HCT116 (cell line): Measurements from ENCODE around the gene GMPR2. TPM values are rescaled to one million over a fixed set of nuclear protein-coding genes. Genes with fewer than 3 reads are reported as not detected.

Experiments
- ATAC-seq: fragments of 200-7000 bp; cut with Tn5 transposase; 2 replicates; pipeline ENCODE4 v1.9.1; 2020; ENCODE audit warnings: mild to moderate bottlenecking, moderate library complexity
- BruUV-seq: library from RNA; stranded (reverse); fragments of 400-500 nt; replicated peaks from 2 replicates; lab custom pipeline; 2021; lab: Mats Ljungman, UMichigan
- CTCF ChIA-PET: fragments of 300-600 bp; sonication (Branson Sonifier 250); formaldehyde crosslinking; loops from one replicate; lab custom pipeline; 2021; ENCODE audit warnings: antibody characterized with exemption; lab: Charles Lee
- POLR2A ChIA-PET: fragments of 300-600, 350-600 bp; sonication (Branson Sonifier 250); formaldehyde crosslinking; loops from one replicate; lab custom pipeline; 2021; ENCODE audit warnings: antibody characterized with exemption; lab: Charles Lee
- RAD21 ChIA-PET, 2 experiments: fragments of 300-600 bp; sonication (Branson Sonifier 250); formaldehyde crosslinking; loops; one replicate each; lab custom pipeline; 2023; ENCODE audit warnings: low total read pairs in 2 of 2; ENCODE audit not compliant: uncharacterized antibody in 2 of 2, unreplicated experiment in 2 of 2, low non-redundant PET in 1 of 2; lab: Charles Lee
- DNase-seq: peaks from one replicate; pipeline ENCODE4 v3.0.0-alpha.2; 2010; ENCODE audit warnings: low read depth, low spot score
- H2AFZ ChIP-seq: fragments of 200-600 bp; shearing (Covaris generic), sonication (generic); 2 replicates; pipeline ENCODE4 v1.6.1; 2017; ENCODE audit warnings: low read depth, mixed run types, mixed read lengths, antibody characterized with exemption, low read length; ENCODE audit not compliant: poor library complexity, severe bottlenecking
- H3K27ac ChIP-seq: 2 replicates; pipeline ENCODE4 v1.5.1; 2012; ENCODE audit warnings: low read depth, low read length
- H3K27me3 ChIP-seq: fragments of 200-600 bp; sonication (generic); 2 replicates; pipeline ENCODE4 v1.6.1; 2016; ENCODE audit warnings: mixed run types, low read length, mixed read lengths; ENCODE audit not compliant: insufficient read depth
- H3K36me3 ChIP-seq, 2 experiments: fragments of 200-500 bp in 1 of 2; fragments of 200-600 bp in 1 of 2; sonication (Bioruptor generic) in 1 of 2; sonication (generic) in 1 of 2; 2 replicates each; pipeline versions ENCODE4 v1.5.1 to v1.6.1; 2014 to 2016; ENCODE audit warnings: low read length in 2 of 2, inconsistent platforms in 1 of 2, mixed read lengths in 1 of 2, mixed run types in 1 of 2; ENCODE audit not compliant: insufficient read depth in 2 of 2, control insufficient read depth in 1 of 2
- H3K4me1 ChIP-seq, 2 experiments: fragments of 200-600 bp in 1 of 2; sonication (generic) in 1 of 2; 2 replicates each; pipeline versions ENCODE4 v1.5.1 to v1.6.1; 2012 to 2017; ENCODE audit warnings: low read length in 2 of 2, inconsistent platforms in 1 of 2, mild to moderate bottlenecking in 1 of 2, mixed read lengths in 1 of 2, mixed run types in 1 of 2, moderate library complexity in 1 of 2; ENCODE audit not compliant: insufficient read depth in 2 of 2, control insufficient read depth in 1 of 2
- H3K4me2 ChIP-seq: fragments of 200-600 bp; sonication (generic); 2 replicates; pipeline ENCODE4 v1.6.1; 2017; ENCODE audit warnings: mixed run types, low read length, mixed read lengths
- H3K4me3 ChIP-seq, 2 experiments: fragments of 200-600 bp in 1 of 2; sonication (generic) in 1 of 2; replicated peaks in 1 of 2; 2 replicates each; pipeline ENCODE4 v1.5.1; 2011 to 2016; ENCODE audit warnings: low read length in 2 of 2, control low read depth in 1 of 2, low read depth in 1 of 2, mild to moderate bottlenecking in 1 of 2, mixed read lengths in 1 of 2, mixed run types in 1 of 2
- H3K79me2 ChIP-seq: fragments of 200-600 bp; sonication (generic); 2 replicates; pipeline ENCODE4 v1.6.1; 2017; ENCODE audit warnings: mild to moderate bottlenecking, mixed run types, low read length, moderate library complexity, mixed read lengths; ENCODE audit not compliant: insufficient read depth
- H3K9ac ChIP-seq: fragments of 200-600 bp; sonication (generic); 2 replicates; pipeline ENCODE4 v1.6.1; 2016; ENCODE audit warnings: low read length, mixed read lengths
- H3K9me2 ChIP-seq: fragments of 200-600 bp; sonication (generic), shearing (Covaris generic); 2 replicates; pipeline ENCODE4 v1.6.1; 2017; ENCODE audit warnings: mixed run types, mild to moderate bottlenecking, moderate library complexity; ENCODE audit not compliant: insufficient read depth
- H3K9me3 ChIP-seq, 2 experiments: fragments of 200-500 bp in 1 of 2; fragments of 200-600 bp in 1 of 2; sonication (Bioruptor generic) in 1 of 2; sonication (generic) in 1 of 2; 2 replicates each; pipeline ENCODE4 v1.6.1; 2014 to 2017; ENCODE audit warnings: low read length in 2 of 2, mixed read lengths in 2 of 2, inconsistent platforms in 1 of 2, low read depth in 1 of 2, mild to moderate bottlenecking in 1 of 2, mixed run types in 1 of 2, moderate library complexity in 1 of 2; ENCODE audit not compliant: control insufficient read depth in 1 of 2, insufficient read depth in 1 of 2
- H4K20me1 ChIP-seq: fragments of 200-600 bp; sonication (generic), shearing (Covaris generic); 2 replicates; pipeline ENCODE4 v1.6.1; 2017; ENCODE audit warnings: mixed run types, mild to moderate bottlenecking, moderate library complexity; ENCODE audit not compliant: insufficient read depth
- CEBPB ChIP-seq: IDR thresholded peaks from 2 replicates; pipeline ENCODE4 v1.6.1; 2012; ENCODE audit warnings: low read depth
- ELF1 ChIP-seq: IDR thresholded peaks from 2 replicates; pipeline ENCODE4 v1.6.1; 2012; ENCODE audit warnings: low read depth, borderline replicate concordance
- JUND ChIP-seq: IDR thresholded peaks from 2 replicates; pipeline ENCODE4 v1.6.1; 2012
- POLR2A ChIP-seq: IDR thresholded peaks from 2 replicates; pipeline ENCODE4 v1.7.0; 2011; ENCODE audit warnings: borderline replicate concordance; ENCODE audit not compliant: insufficient read depth, insufficient read length; ENCODE audit errors: extremely low read depth
- POLR2AphosphoS5 ChIP-seq: IDR thresholded peaks from 2 replicates; pipeline ENCODE4 v1.6.1; 2011; ENCODE audit warnings: mild to moderate bottlenecking, low read depth, low read length, moderate library complexity
- RAD21 ChIP-seq: IDR thresholded peaks from 2 replicates; pipeline ENCODE4 v1.6.1; 2012; ENCODE audit warnings: low read depth, mild to moderate bottlenecking
- SIN3A ChIP-seq: IDR thresholded peaks from 2 replicates; pipeline ENCODE4 v1.6.1; 2012; ENCODE audit warnings: low read depth
- SRF ChIP-seq: IDR thresholded peaks from 2 replicates; pipeline ENCODE4 v1.6.1; 2012; ENCODE audit warnings: low read depth
- TCF7L2 ChIP-seq: IDR thresholded peaks from 2 replicates; pipeline ENCODE4 v1.7.0; 2011; ENCODE audit warnings: borderline replicate concordance, inconsistent platforms; ENCODE audit not compliant: insufficient read depth, insufficient read length; ENCODE audit errors: extremely low read depth
- ZNF274 ChIP-seq: fragments of 200-500 bp; sonication (Bioruptor generic); IDR thresholded peaks from 2 replicates; pipeline ENCODE4 v1.6.1; 2014; ENCODE audit warnings: mild to moderate bottlenecking, low read depth, low read length, inconsistent platforms
- intact Hi-C: fragments of 100-400 bp; cut with micrococcal nuclease; formaldehyde crosslinking; loops from 2 replicates; pipeline ENCODE4 v1.10.0; 2022
- total RNA-seq: library from RNA; stranded (reverse); gene quantifications from one replicate; pipeline ENCODE4 v1.2.1, GENCODE V29; 2021; ENCODE audit not compliant: unreplicated experiment
- TF ChIP-seq, protein P1 (sequence below): IDR thresholded peaks from 2 replicates; pipeline ENCODE4 v1.6.1; 2012; ENCODE audit warnings: low read depth
- TF ChIP-seq, protein P2 (sequence below): IDR thresholded peaks from 2 replicates; pipeline ENCODE4 v1.6.1; 2012

GMPR2 gene
- total RNA-seq, 1 experiment from 2014 or later: 66.9 TPM

DNA sequence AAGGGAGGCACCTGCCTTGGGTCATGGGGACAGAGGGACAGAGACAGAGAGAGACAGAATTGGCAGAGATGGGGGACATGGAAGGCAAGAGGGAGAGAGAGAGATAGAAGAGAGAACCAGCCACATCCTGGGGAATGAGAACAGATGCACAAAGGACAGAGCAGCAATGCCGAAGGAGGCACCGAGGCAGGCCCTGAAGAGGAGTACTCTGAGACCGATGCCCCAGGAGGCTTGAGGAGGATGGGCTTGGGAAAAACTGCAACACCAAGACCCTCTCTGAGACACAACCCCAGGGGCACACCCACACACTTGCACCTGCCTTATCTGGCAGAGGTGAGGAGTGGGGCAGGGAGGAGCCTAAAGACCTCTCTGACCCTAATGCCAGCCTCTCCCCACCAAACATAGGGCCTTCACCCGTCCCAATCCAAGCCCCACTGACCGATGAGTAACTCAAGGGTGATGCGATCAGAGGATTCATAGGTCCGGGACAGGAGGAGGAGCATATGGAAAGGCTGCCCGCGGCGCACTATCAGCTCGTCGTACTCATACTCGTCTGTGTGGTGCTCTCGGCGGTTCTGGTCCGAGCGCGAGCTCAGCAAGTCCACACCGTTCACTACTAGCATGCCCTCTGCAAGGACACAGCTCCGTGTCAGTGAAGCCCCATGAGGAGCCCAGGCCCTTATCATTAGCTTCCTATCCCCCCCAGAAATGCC lies 28.7 kb downstream of the GMPR2 start:
- H3K4me1 ChIP-seq: peaks cover 10 to 14% of the 10 kb centered on the region in 2 experiments
- intact Hi-C loops: no loop called here
- no peaks in the 10 kb centered on the region for H3K9me3 ChIP-seq
- CTCF ChIA-PET: no interaction called here
- H3K27me3 ChIP-seq: no peaks in the 10 kb centered on the region
- no peak overlapping the region for H3K9ac ChIP-seq
- BruUV-seq: no TSS peak
- RAD21 ChIA-PET: no interaction called here
- no peaks in the 10 kb centered on the region for H3K9me2 ChIP-seq
- POLR2A ChIA-PET: interaction anchor here (2.2 kb wide), 1 partner anchor 10 kb away, joined by 8 read pairs; the partner anchor contains the start of gene RABGGTA
- H4K20me1 ChIP-seq: no peaks in the 10 kb centered on the region
- TF ChIP-seq TCF7L2 (no peak), SRF (no peak), POLR2AphosphoS5 (no peak), RAD21 (no peak), SIN3A (no peak), POLR2A (no peak), ZNF274 (no peak), ELF1 (no peak), JUND (no peak), CEBPB (no peak)
- TF ChIP-seq, protein P1, sequence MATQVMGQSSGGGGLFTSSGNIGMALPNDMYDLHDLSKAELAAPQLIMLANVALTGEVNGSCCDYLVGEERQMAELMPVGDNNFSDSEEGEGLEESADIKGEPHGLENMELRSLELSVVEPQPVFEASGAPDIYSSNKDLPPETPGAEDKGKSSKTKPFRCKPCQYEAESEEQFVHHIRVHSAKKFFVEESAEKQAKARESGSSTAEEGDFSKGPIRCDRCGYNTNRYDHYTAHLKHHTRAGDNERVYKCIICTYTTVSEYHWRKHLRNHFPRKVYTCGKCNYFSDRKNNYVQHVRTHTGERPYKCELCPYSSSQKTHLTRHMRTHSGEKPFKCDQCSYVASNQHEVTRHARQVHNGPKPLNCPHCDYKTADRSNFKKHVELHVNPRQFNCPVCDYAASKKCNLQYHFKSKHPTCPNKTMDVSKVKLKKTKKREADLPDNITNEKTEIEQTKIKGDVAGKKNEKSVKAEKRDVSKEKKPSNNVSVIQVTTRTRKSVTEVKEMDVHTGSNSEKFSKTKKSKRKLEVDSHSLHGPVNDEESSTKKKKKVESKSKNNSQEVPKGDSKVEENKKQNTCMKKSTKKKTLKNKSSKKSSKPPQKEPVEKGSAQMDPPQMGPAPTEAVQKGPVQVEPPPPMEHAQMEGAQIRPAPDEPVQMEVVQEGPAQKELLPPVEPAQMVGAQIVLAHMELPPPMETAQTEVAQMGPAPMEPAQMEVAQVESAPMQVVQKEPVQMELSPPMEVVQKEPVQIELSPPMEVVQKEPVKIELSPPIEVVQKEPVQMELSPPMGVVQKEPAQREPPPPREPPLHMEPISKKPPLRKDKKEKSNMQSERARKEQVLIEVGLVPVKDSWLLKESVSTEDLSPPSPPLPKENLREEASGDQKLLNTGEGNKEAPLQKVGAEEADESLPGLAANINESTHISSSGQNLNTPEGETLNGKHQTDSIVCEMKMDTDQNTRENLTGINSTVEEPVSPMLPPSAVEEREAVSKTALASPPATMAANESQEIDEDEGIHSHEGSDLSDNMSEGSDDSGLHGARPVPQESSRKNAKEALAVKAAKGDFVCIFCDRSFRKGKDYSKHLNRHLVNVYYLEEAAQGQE: no peak
- TF ChIP-seq, protein P2, sequence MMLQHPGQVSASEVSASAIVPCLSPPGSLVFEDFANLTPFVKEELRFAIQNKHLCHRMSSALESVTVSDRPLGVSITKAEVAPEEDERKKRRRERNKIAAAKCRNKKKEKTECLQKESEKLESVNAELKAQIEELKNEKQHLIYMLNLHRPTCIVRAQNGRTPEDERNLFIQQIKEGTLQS: no peak
- H3K4me2 ChIP-seq: no peak overlapping the region
- no peak overlapping the region for H3K27ac ChIP-seq
- DNase-seq: no peak
- no peaks in the 10 kb centered on the region for H3K79me2 ChIP-seq
- no peak for ATAC-seq
- H3K4me3 ChIP-seq: no peak overlapping the region
- no peak overlapping the region for H2AFZ ChIP-seq
- H3K36me3 ChIP-seq: no peaks in the 10 kb centered on the region
